Measurements from ENCODE around the gene RAB7B.

- TF ChIP-seq CTCF (IDR thresholded peaks at IDR 0.05; ENCODE audit: low read depth, low read length) (no peak), POLR2A (IDR thresholded peaks at IDR 0.05; ENCODE audit: extremely low read depth, insufficient read length) (no peak)
Measured at GRCh38 chr1:205975387-205975998, 27.7 kb downstream of the RAB7B start.

Data from NB4 (cell line).